Loucy (cell line): ENCODE results near the gene ACVR2B.

Experiments
- H2AFZ ChIP-seq: fragments of 200-600 bp; sonication (generic); 2 replicates; pipeline ENCODE4 v1.6.0; 2016; ENCODE audit warnings: antibody characterized with exemption, mild to moderate bottlenecking, low read length, moderate library complexity
- H3F3A ChIP-seq: fragments of 200-600 bp; 2 replicates; pipeline ENCODE4 v1.6.0; 2016; ENCODE audit warnings: antibody characterized with exemption, low read depth, mild to moderate bottlenecking
- H3K27me3 ChIP-seq: fragments of 200-600 bp; sonication (generic); 2 replicates; pipeline ENCODE4 v1.6.1; 2014; ENCODE audit warnings: low read length, mild to moderate bottlenecking; ENCODE audit not compliant: insufficient read depth, poor library complexity, severe bottlenecking
- H3K36me3 ChIP-seq: fragments of 200-600 bp; sonication (generic); 2 replicates; pipeline ENCODE4 v1.6.1; 2016; ENCODE audit warnings: low read length; ENCODE audit not compliant: insufficient read depth
- H3K4me1 ChIP-seq: fragments of 200-600 bp; sonication (generic); 2 replicates; pipeline ENCODE4 v1.5.1; 2014; ENCODE audit warnings: low read length, mild to moderate bottlenecking; ENCODE audit not compliant: insufficient read depth, poor library complexity, severe bottlenecking
- H3K4me2 ChIP-seq: fragments of 200-600 bp; sonication (generic); 2 replicates; pipeline ENCODE4 v1.6.0; 2014; ENCODE audit warnings: antibody characterized with exemption, low read length, low read depth, mild to moderate bottlenecking; ENCODE audit not compliant: poor library complexity, severe bottlenecking
- H3K4me3 ChIP-seq: fragments of 200-600 bp; sonication (generic); 2 replicates; pipeline ENCODE4 v1.5.1; 2014; ENCODE audit warnings: low read length, mild to moderate bottlenecking, mixed read lengths; ENCODE audit not compliant: poor library complexity, severe bottlenecking
- H3K79me2 ChIP-seq: fragments of 200-600 bp; sonication (generic); 2 replicates; pipeline ENCODE4 v1.6.1; 2014; ENCODE audit warnings: low read length; ENCODE audit not compliant: insufficient read depth
- H3K9ac ChIP-seq: fragments of 200-600 bp; sonication (generic); 2 replicates; pipeline ENCODE4 v1.6.0; 2014; ENCODE audit warnings: mild to moderate bottlenecking, low read depth, low read length, moderate library complexity; ENCODE audit not compliant: poor library complexity, severe bottlenecking
- H3K9me2 ChIP-seq: fragments of 200-600 bp; sonication (generic); replicated peaks from 2 replicates; pipeline ENCODE4 v1.6.1; 2016; ENCODE audit warnings: low read depth, low read length, mixed read lengths
- H3K9me3 ChIP-seq: fragments of 200-600 bp; sonication (generic); 2 replicates; pipeline ENCODE4 v1.6.1; 2014; ENCODE audit warnings: mild to moderate bottlenecking, antibody characterized with exemption, low read length, low read depth; ENCODE audit not compliant: insufficient read depth
- H4K20me1 ChIP-seq: fragments of 200-600 bp; sonication (generic); 2 replicates; pipeline ENCODE4 v1.6.0; 2014; ENCODE audit warnings: antibody characterized with exemption, low read length, mild to moderate bottlenecking; ENCODE audit not compliant: insufficient read depth, poor library complexity, severe bottlenecking
- EZH2phosphoT487 ChIP-seq: fragments of 200-600 bp; IDR thresholded peaks from 2 replicates; pipeline ENCODE4 v1.6.1; 2018; ENCODE audit warnings: antibody characterized with exemption, mild to moderate bottlenecking, moderate library complexity, borderline replicate concordance
- TF ChIP-seq, protein P1 (sequence below): fragments of 200-600 bp; sonication (generic); conservative IDR thresholded peaks from 2 replicates; pipeline ENCODE4 v1.5.1; 2014; ENCODE audit warnings: mild to moderate bottlenecking, antibody characterized with exemption, low read length

ACVR2B gene

DNA sequence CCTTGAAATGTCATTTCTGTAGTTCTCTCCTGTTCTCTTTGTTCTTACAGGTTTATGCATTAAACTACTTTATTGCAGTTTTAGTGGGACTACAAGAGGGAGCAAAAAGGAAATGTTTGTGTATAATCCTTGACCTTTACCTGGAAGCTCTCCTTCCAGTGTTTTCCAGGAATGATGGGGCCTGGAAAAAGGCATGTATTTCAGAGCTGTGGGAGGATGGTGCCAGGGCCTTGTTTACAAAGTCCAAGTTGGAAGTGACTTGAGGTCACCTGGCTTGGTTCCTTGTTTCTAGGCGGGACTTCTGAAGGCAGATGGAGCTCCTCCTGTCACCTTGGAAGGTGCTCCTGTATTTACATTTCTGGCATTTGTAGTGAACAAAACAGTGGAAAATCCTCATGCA is 15.1 kb downstream of the ACVR2B start:
- H3K4me1 ChIP-seq: no peaks in the 10 kb centered on the region
- H3F3A ChIP-seq: no peaks in the 10 kb centered on the region
- H3K27me3 ChIP-seq: no peaks in the 10 kb centered on the region
- H3K9me2 ChIP-seq: no peaks in the 10 kb centered on the region
- no peak overlapping the region for H3K9ac ChIP-seq
- H4K20me1 ChIP-seq: no peaks in the 10 kb centered on the region
- no peak overlapping the region for H2AFZ ChIP-seq
- no peak overlapping the region for H3K4me2 ChIP-seq
- H3K36me3 ChIP-seq: no peaks in the 10 kb centered on the region
- H3K9me3 ChIP-seq: peaks cover 15% of the 10 kb centered on the region; the same call in 1 of the 2 replicates
- TF ChIP-seq EZH2phosphoT487: no peak
- TF ChIP-seq, protein P1, sequence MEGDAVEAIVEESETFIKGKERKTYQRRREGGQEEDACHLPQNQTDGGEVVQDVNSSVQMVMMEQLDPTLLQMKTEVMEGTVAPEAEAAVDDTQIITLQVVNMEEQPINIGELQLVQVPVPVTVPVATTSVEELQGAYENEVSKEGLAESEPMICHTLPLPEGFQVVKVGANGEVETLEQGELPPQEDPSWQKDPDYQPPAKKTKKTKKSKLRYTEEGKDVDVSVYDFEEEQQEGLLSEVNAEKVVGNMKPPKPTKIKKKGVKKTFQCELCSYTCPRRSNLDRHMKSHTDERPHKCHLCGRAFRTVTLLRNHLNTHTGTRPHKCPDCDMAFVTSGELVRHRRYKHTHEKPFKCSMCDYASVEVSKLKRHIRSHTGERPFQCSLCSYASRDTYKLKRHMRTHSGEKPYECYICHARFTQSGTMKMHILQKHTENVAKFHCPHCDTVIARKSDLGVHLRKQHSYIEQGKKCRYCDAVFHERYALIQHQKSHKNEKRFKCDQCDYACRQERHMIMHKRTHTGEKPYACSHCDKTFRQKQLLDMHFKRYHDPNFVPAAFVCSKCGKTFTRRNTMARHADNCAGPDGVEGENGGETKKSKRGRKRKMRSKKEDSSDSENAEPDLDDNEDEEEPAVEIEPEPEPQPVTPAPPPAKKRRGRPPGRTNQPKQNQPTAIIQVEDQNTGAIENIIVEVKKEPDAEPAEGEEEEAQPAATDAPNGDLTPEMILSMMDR: no peak
- H3K4me3 ChIP-seq: no peak overlapping the region
- H3K79me2 ChIP-seq: peaks cover 9% of the 10 kb centered on the region; the same call in 1 of the 2 replicates

DNA sequence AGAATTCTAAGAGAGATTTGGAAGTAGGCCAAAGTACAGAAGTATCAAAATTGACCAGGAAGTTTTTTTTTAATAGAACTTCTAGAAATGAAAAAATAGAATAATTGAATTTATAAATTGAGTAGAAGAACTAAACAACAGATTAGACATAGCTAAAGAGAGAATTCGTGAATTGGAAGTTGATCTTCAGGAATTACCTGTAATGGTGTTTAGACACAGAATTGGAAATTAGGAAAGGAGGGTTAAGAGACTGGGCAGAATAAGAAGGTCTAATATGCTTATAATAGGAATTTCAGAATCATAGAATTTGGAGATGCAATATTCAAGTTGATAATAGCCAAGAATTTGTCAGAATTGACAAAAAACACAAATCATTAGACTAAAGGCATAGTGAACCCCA is 16.2 kb downstream of the ACVR2B start:
- H3K9me3 ChIP-seq: peaks cover 15% of the 10 kb centered on the region; the same call in 1 of the 2 replicates
- H3K9ac ChIP-seq: no peak overlapping the region
- H3K79me2 ChIP-seq: peaks cover 13% of the 10 kb centered on the region; the same call in 1 of the 2 replicates
- no peaks in the 10 kb centered on the region for H3K4me1 ChIP-seq
- H3K4me3 ChIP-seq: no peak overlapping the region
- H3K9me2 ChIP-seq: no peaks in the 10 kb centered on the region
- H4K20me1 ChIP-seq: no peaks in the 10 kb centered on the region
- H3K36me3 ChIP-seq: no peaks in the 10 kb centered on the region
- no peaks in the 10 kb centered on the region for H3K27me3 ChIP-seq
- no peak overlapping the region for H2AFZ ChIP-seq
- H3F3A ChIP-seq: no peaks in the 10 kb centered on the region
- no peak overlapping the region for H3K4me2 ChIP-seq
- TF ChIP-seq, protein P1: no peak
- no peak for TF ChIP-seq EZH2phosphoT487

DNA sequence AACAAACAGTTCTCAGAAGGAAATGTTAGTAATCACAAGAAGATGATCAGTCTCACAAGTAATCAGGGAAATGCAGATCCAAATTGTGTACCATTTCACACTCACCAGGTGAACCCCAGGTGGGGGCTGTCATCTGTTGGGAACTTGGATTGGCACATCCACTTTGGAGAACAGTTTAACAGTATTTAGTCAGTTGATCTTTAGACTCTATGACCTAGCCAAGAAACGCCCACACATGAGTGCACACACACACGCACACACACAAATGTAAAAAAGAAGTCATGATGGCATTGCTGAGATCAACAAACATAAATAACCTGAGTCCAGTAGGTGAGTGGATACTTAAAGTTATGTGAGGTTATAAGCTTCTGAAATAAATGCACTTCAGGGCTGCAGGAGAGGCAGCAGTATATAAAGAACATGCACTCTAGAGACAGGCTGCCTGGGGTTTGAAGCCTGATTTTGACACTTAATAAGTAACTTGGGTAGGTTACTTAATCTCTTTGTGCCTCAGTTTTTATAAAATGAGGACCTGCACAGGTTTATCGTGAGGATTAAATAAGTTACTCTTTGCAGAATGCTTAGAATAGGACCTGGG is 17.7 kb downstream of the ACVR2B start:
- Histone ChIP-seq H3K27me3 (no peaks in the 10 kb centered on the region), H3K9ac (no peak overlapping the region), H2AFZ (no peak overlapping the region), H3K79me2 (peaks cover 11% of the 10 kb centered on the region; the same call in 1 of the 2 replicates), H3K4me2 (no peak overlapping the region), H3K9me2 (no peaks in the 10 kb centered on the region), H3K4me3 (no peak overlapping the region), H3K4me1 (no peaks in the 10 kb centered on the region), H3K9me3 (peaks cover 15% of the 10 kb centered on the region; the same call in 1 of the 2 replicates), H3F3A (no peaks in the 10 kb centered on the region), H4K20me1 (no peaks in the 10 kb centered on the region), H3K36me3 (no peaks in the 10 kb centered on the region)
- TF ChIP-seq, protein P1: no peak
- TF ChIP-seq EZH2phosphoT487: no peak
